ENCODE data around the gene C22orf23. TPM values are rescaled to one million over a fixed set of nuclear protein-coding genes. Genes with fewer than 3 reads are reported as not detected.

Gene C22orf23
- total and polyA plus RNA-seq, 4 donors: 0.18 TPM; not detected in 3

GRCh38 chr22:37894939-37895670 lies 58.3 kb downstream of the C22orf23 start:
- no peak for ATAC-seq (ENCODE audit: low FRiP score)
- no peaks in the 10 kb centered on the region for H3K36me3 ChIP-seq (ENCODE audit: control insufficient read depth in 1 of 2, insufficient read depth in 2 of 2, low read length in 1 of 2)
- H3K27ac ChIP-seq (ENCODE audit: low read depth in 1 of 2, low read length in 2 of 2): no peak overlapping the region
- H3K4me1 ChIP-seq (ENCODE audit: control insufficient read depth in 1 of 2, insufficient read depth in 2 of 2, low read length in 2 of 2): no peaks in the 10 kb centered on the region
- H3K27me3 ChIP-seq (ENCODE audit: control insufficient read depth in 1 of 2, insufficient read depth in 2 of 2, low read length in 1 of 2): no peaks in the 10 kb centered on the region
- 72% methylated on average over 8 of the region's 8 CpGs for WGBS, 2 donors
- H3K9me3 ChIP-seq (ENCODE audit: control insufficient read depth, low read length): no peaks in the 10 kb centered on the region
- H3K4me3 ChIP-seq (ENCODE audit: low read length in 2 of 2): no peak overlapping the region
- no peak for DNase-seq
- intact Hi-C loops (cut with DNase I): loop anchor here in 1 of 2 donors (5.0 kb wide), 1 partner anchor 37 kb away; no protein-coding TSS in a partner anchor

- peaks cover 0 to 3% of the 10 kb centered on the region in 2 donors for H3K36me3 ChIP-seq (ENCODE audit: control insufficient read depth in 1 of 2, insufficient read depth in 2 of 2, low read length in 1 of 2)
- H3K4me1 ChIP-seq (ENCODE audit: control insufficient read depth in 1 of 2, insufficient read depth in 2 of 2, low read length in 2 of 2): no peaks in the 10 kb centered on the region
- H3K4me3 ChIP-seq (ENCODE audit: low read length in 2 of 2): no peak overlapping the region
- WGBS, 2 donors: 36 to 61% methylated on average over 5 of the region's 5 CpGs
- no peaks in the 10 kb centered on the region for H3K27me3 ChIP-seq (ENCODE audit: control insufficient read depth in 1 of 2, insufficient read depth in 2 of 2, low read length in 1 of 2)
- intact Hi-C loops (cut with DNase I): loop anchor here in 1 of 2 donors (5.0 kb wide), 1 partner anchor 39 kb away; no protein-coding TSS in a partner anchor
- H3K27ac ChIP-seq (ENCODE audit: low read depth in 1 of 2, low read length in 2 of 2): peak overlapping the region; percentile 4 to 65
- DNase-seq (no peak), ATAC-seq (ENCODE audit: low FRiP score) (no peak)
- H3K9me3 ChIP-seq (ENCODE audit: control insufficient read depth, low read length): no peaks in the 10 kb centered on the region
Measured at GRCh38 chr22:37893583-37893983, 59.8 kb downstream of the C22orf23 start.

Small RNA genes lying within 50 kb of the gene (microRNA-seq; reads per million reads assigned to microRNA genes)
- gene MIR4534 (0 to 0.99 reads per million in 2 donors), gene MIR6820 (0 to 3.0 reads per million in 2 donors)

Other genes with a start within 250 kb of the C22orf23 start
- gene GCAT, start 145.7 kb downstream of the C22orf23 start, total RNA-seq: 1 to 10 TPM; 4.4 to 5.8 TPM
- gene GCAT, start 145.7 kb downstream of the C22orf23 start, polyA plus RNA-seq: 10 to 100 TPM in 1 of 2 donors, 1 to 10 TPM in 1; 6.9 to 21.4 TPM
- not detected for gene GALR3, start 130.2 kb downstream of the C22orf23 start, total RNA-seq
- under 1 TPM in 1 of 2 donors, not detected in 1; 0.28 TPM for gene GALR3, start 130.2 kb downstream of the C22orf23 start, polyA plus RNA-seq
- 10 to 100 TPM; 11.0 to 16.7 TPM for gene ANKRD54, start 109.3 kb downstream of the C22orf23 start, total RNA-seq
- 10 to 100 TPM; 12.4 to 17.3 TPM for gene ANKRD54, start 109.3 kb downstream of the C22orf23 start, polyA plus RNA-seq
- 100 to 1,000 TPM; 276 to 356 TPM for gene EIF3L, start 104.2 kb downstream of the C22orf23 start, total RNA-seq
- 100 to 1,000 TPM; 307 to 366 TPM for gene EIF3L, start 104.2 kb downstream of the C22orf23 start, polyA plus RNA-seq
- 10 to 100 TPM; 24.2 to 39.3 TPM for gene MICALL1, start 47.3 kb downstream of the C22orf23 start, total RNA-seq
- gene MICALL1, start 47.3 kb downstream of the C22orf23 start, polyA plus RNA-seq: 10 to 100 TPM in 1 of 2 donors, 1 to 10 TPM in 1; 7.0 to 12.8 TPM
- gene POLR2F, start 98 bp upstream of the C22orf23 start, total RNA-seq: 10 to 100 TPM; 45.9 to 46.2 TPM
- 100 to 1,000 TPM; 150 to 169 TPM for gene POLR2F, start 98 bp upstream of the C22orf23 start, polyA plus RNA-seq
- 1 to 10 TPM; 2.6 to 5.9 TPM for gene SOX10, start 31.0 kb upstream of the C22orf23 start, total RNA-seq
- gene SOX10, start 31.0 kb upstream of the C22orf23 start, polyA plus RNA-seq: under 1 TPM in 1 of 2 donors, not detected in 1; 0.08 TPM
- 10 to 100 TPM; 25.0 to 26.4 TPM for gene PICK1, start 103.8 kb upstream of the C22orf23 start, total RNA-seq
- 10 to 100 TPM in 1 of 2 donors, 1 to 10 TPM in 1; 9.5 to 46.2 TPM for gene PICK1, start 103.8 kb upstream of the C22orf23 start, polyA plus RNA-seq
- gene SLC16A8, start 130.6 kb upstream of the C22orf23 start, total RNA-seq: under 1 TPM in 1 of 2 donors, not detected in 1; 0.81 TPM
- under 1 TPM; 0.25 to 0.72 TPM for gene SLC16A8, start 130.6 kb upstream of the C22orf23 start, polyA plus RNA-seq
- gene BAIAP2L2, start 157.1 kb upstream of the C22orf23 start, total RNA-seq: under 1 TPM; 0.26 to 0.48 TPM
- 10 to 100 TPM in 1 of 2 donors, 1 to 10 TPM in 1; 2.3 to 11.9 TPM for gene BAIAP2L2, start 157.1 kb upstream of the C22orf23 start, polyA plus RNA-seq
- gene PLA2G6, start 228.2 kb upstream of the C22orf23 start, total RNA-seq: 10 to 100 TPM; 25.0 to 25.8 TPM
- gene PLA2G6, start 228.2 kb upstream of the C22orf23 start, polyA plus RNA-seq: 10 to 100 TPM in 1 of 2 donors, 1 to 10 TPM in 1; 8.8 to 74.1 TPM
- 100 to 1,000 TPM in 1 of 2 donors, 10 to 100 TPM in 1; 73.1 to 145 TPM for gene MAFF, start 248.4 kb upstream of the C22orf23 start, total RNA-seq
- 10 to 100 TPM; 57.4 to 86.8 TPM for gene MAFF, start 248.4 kb upstream of the C22orf23 start, polyA plus RNA-seq